ENCODE data around the gene FAM184B.

The FAM184B gene

DNA sequence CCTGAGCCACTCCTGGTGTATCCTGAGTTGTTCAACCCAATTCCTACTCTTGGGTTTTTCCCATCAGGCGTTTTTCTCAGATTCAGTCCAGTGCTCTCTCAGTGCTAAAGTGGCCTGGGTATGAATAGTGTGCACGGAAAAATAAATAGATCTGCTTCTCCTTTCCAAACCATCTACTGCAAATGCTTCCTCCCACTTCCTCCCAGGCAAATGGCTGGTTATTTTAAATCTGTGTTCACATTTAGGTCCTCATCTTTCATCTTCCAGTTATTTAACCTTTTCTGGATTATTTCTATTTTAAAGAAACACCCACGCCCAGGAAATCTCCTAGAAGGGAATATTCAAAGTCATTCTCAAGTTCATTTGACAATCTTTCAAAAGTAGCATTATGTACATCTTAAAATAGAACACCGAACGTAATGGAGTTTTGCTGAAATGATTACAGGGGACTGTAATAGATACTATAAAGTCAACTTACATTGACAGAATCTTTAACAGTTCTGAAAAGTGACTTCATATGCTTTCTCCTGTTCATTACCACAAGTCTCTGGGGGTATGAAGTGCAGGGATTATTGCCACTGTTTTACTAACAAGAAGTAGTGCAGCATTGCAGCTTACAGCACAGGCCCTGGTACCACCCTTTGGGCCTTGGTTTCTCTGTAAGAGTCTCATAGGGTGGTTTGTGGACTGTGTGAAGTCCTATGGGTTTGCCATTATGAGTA lies 100.7 kb downstream of the FAM184B start:
- ChIA-PET POLR2A (no interaction called here), CTCF (no interaction called here)
- no peak for DNase-seq (ENCODE audit: extremely low spot score)
- TF ChIP-seq PKNOX1 (IDR thresholded peaks at IDR 0.05) (no peak), TARDBP (IDR thresholded peaks at IDR 0.05) (no peak), SP1 (IDR thresholded peaks at IDR 0.05) (no peak), L3MBTL2 (conservative IDR thresholded peaks at IDR 0.05) (no peak), LEF1 (IDR thresholded peaks at IDR 0.05; ENCODE audit: borderline replicate concordance) (no peak), ELF4 (IDR thresholded peaks at IDR 0.05) (no peak), FOXA1 (IDR thresholded peaks at IDR 0.05) (no peak)

DNA sequence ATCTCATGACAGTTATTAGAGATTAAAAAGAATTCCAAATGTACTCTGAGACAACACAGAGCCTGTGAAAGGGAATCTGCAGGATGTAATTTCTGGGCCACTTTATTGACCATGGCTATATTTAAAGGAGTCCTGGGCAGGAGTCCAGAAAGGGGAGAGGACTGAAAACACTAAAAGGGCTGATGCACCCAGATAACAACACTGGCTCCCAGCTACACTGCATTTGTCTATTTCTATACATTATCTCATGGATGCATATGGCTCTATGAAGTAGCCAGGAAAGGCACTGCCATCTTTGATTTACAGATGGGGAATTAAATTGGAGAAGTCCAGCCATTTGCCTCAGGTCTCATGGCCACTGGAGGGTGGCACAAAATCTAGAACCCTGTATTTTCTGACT lies 111.0 kb downstream of the FAM184B start:
- ChIA-PET POLR2A (no interaction called here), CTCF (no interaction called here)

DNA sequence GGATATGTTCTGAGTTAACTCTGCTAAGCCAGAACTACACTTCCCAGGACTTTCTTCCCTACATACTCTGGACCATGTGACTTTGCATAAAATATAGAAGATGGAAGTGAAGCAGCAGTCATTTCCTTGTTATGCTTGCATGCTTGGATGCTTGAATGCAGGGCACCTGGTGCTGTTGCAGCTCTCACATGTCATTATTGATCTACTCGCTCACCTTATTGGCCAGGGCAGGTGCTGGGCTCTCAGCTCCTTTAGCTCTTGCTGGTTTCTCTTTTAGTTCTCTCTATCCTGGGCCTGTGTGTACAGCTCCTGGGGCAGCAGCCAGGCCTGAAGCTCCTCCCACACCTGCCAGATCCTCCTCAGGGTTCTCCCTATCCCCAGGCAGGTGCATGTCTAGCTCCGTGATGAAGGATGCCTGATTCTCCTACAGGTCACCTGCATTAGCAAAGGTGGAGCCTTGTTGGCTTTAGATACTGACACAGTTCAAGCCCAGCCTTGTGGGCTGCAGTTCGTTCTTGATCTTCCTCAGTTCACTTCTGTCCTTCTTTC lies 113.7 kb downstream of the FAM184B start:
- ChIA-PET CTCF (no interaction called here), POLR2A (no interaction called here)
- DNase-seq (ENCODE audit: extremely low spot score) = no peak
- no peak for TF ChIP-seq TARDBP (IDR thresholded peaks at IDR 0.05)

More for the DNA sequence above, 111.0 kb downstream of the FAM184B start:
- no peak for TF ChIP-seq FOXM1 (IDR thresholded peaks at IDR 0.05; ENCODE audit: borderline replicate concordance)
- TF ChIP-seq SUZ12 (IDR thresholded peaks at IDR 0.05) = no peak
- TF ChIP-seq FOXK2 (IDR thresholded peaks at IDR 0.05) = no peak
- TF ChIP-seq BHLHE40 (IDR thresholded peaks at IDR 0.05; ENCODE audit: borderline replicate concordance) = no peak
- TF ChIP-seq HDGF (IDR thresholded peaks at IDR 0.05; ENCODE audit: borderline replicate concordance) = no peak
- TF ChIP-seq PKNOX1 (IDR thresholded peaks at IDR 0.05) = no peak
- TF ChIP-seq TARDBP (IDR thresholded peaks at IDR 0.05) = no peak
- no peak for TF ChIP-seq SP1 (IDR thresholded peaks at IDR 0.05)
- TF ChIP-seq LEF1 (IDR thresholded peaks at IDR 0.05; ENCODE audit: borderline replicate concordance) = no peak
- no peak for TF ChIP-seq L3MBTL2 (conservative IDR thresholded peaks at IDR 0.05)
- TF ChIP-seq ARNT (IDR thresholded peaks at IDR 0.05) = no peak
- no peak for TF ChIP-seq CTBP1 (IDR thresholded peaks at IDR 0.05; ENCODE audit: borderline replicate concordance)
- TF ChIP-seq FOXA1 (IDR thresholded peaks at IDR 0.05) = no peak
- DNase-seq (ENCODE audit: extremely low spot score) = no peak

GRCh38 chr4:17667253-17667652 lies 114.2 kb downstream of the FAM184B start:
- TF ChIP-seq PKNOX1 (IDR thresholded peaks at IDR 0.05) (no peak), HDGF (IDR thresholded peaks at IDR 0.05; ENCODE audit: borderline replicate concordance) (no peak), ZNF384 (IDR thresholded peaks at IDR 0.05) (no peak), SUZ12 (IDR thresholded peaks at IDR 0.05) (no peak), L3MBTL2 (conservative IDR thresholded peaks at IDR 0.05) (no peak), ARNT (IDR thresholded peaks at IDR 0.05) (no peak), FOXA1 (IDR thresholded peaks at IDR 0.05) (no peak), NFRKB (IDR thresholded peaks at IDR 0.05) (no peak), CTBP1 (IDR thresholded peaks at IDR 0.05; ENCODE audit: borderline replicate concordance) (no peak), FOXK2 (IDR thresholded peaks at IDR 0.05) (no peak), FOXM1 (IDR thresholded peaks at IDR 0.05; ENCODE audit: borderline replicate concordance) (no peak), LEF1 (IDR thresholded peaks at IDR 0.05; ENCODE audit: borderline replicate concordance) (no peak), TARDBP (IDR thresholded peaks at IDR 0.05) (no peak), BHLHE40 (IDR thresholded peaks at IDR 0.05; ENCODE audit: borderline replicate concordance) (no peak), ELF4 (IDR thresholded peaks at IDR 0.05) (no peak)
- no peak for DNase-seq (ENCODE audit: extremely low spot score)
- POLR2A ChIA-PET = no interaction called here
- CTCF ChIA-PET = no interaction called here

DNA sequence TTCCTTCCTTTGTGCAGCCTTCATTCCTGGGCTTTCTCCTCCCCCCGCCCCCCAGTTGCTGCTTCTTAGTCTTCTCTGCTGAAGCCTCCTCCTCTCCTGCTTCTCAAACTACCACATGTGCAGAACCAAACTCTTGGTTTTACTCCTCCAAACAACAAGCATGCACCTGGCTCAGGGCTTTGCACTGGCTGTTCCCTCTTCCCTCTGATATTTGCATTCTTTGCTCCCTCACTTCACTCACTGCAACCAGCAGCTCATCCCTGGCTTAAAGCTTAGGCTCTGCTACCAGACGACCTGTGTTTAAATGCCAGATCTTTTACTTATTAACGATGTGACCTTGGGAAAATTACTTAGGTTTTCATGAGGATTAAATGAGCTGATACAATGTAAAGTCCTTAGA lies 115.6 kb downstream of the FAM184B start:
- no peak for DNase-seq (ENCODE audit: extremely low spot score)
- TF ChIP-seq ELF4 (IDR thresholded peaks at IDR 0.05) (no peak), ARNT (IDR thresholded peaks at IDR 0.05) (no peak), L3MBTL2 (conservative IDR thresholded peaks at IDR 0.05) (no peak), HDGF (IDR thresholded peaks at IDR 0.05; ENCODE audit: borderline replicate concordance) (no peak), FOXK2 (IDR thresholded peaks at IDR 0.05) (no peak), ZNF384 (IDR thresholded peaks at IDR 0.05) (no peak), SUZ12 (IDR thresholded peaks at IDR 0.05) (no peak), BHLHE40 (IDR thresholded peaks at IDR 0.05; ENCODE audit: borderline replicate concordance) (no peak), PKNOX1 (IDR thresholded peaks at IDR 0.05) (no peak), FOXM1 (IDR thresholded peaks at IDR 0.05; ENCODE audit: borderline replicate concordance) (no peak), NFRKB (IDR thresholded peaks at IDR 0.05) (no peak)
- ChIA-PET POLR2A (no interaction called here), CTCF (no interaction called here)

- DNase-seq (ENCODE audit: extremely low spot score) = no peak
- TF ChIP-seq TARDBP (IDR thresholded peaks at IDR 0.05) (no peak), BHLHE40 (IDR thresholded peaks at IDR 0.05; ENCODE audit: borderline replicate concordance) (no peak), L3MBTL2 (conservative IDR thresholded peaks at IDR 0.05) (no peak), SP1 (IDR thresholded peaks at IDR 0.05) (no peak), ZNF384 (IDR thresholded peaks at IDR 0.05) (no peak), ARNT (IDR thresholded peaks at IDR 0.05) (no peak), FOXK2 (IDR thresholded peaks at IDR 0.05) (no peak), LEF1 (IDR thresholded peaks at IDR 0.05; ENCODE audit: borderline replicate concordance) (no peak), CTBP1 (IDR thresholded peaks at IDR 0.05; ENCODE audit: borderline replicate concordance) (no peak), SUZ12 (IDR thresholded peaks at IDR 0.05) (no peak), ELF4 (IDR thresholded peaks at IDR 0.05) (no peak), NFRKB (IDR thresholded peaks at IDR 0.05) (no peak), PKNOX1 (IDR thresholded peaks at IDR 0.05) (no peak), FOXM1 (IDR thresholded peaks at IDR 0.05; ENCODE audit: borderline replicate concordance) (no peak), FOXA1 (IDR thresholded peaks at IDR 0.05) (no peak), HDGF (IDR thresholded peaks at IDR 0.05; ENCODE audit: borderline replicate concordance) (no peak)
- ChIA-PET POLR2A (no interaction called here), CTCF (no interaction called here)
Measured at GRCh38 chr4:17665346-17665745, 116.1 kb downstream of the FAM184B start.

All from HEK293T (cell line).